NCI-H446 (cell line): ENCODE measurements around the gene ADCY5.
"Not testable (repeated sequence)": the region's sequence is repeated elsewhere in the genome, so short reads cannot be mapped to it uniquely, and the experiment has no call there.

Experiments used
- DNase-seq, 2 experiments: peaks; one replicate each; lab custom pipeline; 2025; lab: John Stamatoyannopoulos, UW

Gene ADCY5

DNA sequence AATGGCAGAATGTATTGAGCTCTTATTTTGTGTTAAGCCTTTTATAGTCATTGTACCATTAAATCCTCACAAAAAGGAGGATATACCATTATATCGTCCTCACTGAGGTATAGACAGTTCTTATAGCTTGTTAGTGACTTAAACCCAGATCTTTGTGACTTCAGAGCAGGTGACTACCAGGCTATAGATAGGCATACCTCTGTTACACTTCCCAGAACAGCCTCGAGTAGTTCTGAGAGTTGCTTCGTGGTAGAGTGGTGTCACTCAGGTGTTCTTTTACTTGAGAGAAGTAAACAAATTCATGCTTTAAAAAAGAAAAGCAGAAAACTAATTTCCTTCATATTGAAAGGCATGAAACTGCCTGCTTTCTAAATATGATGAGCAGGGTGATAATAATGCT is 187.2 kb downstream of the ADCY5 start:
- DNase-seq, result no peak

DNA sequence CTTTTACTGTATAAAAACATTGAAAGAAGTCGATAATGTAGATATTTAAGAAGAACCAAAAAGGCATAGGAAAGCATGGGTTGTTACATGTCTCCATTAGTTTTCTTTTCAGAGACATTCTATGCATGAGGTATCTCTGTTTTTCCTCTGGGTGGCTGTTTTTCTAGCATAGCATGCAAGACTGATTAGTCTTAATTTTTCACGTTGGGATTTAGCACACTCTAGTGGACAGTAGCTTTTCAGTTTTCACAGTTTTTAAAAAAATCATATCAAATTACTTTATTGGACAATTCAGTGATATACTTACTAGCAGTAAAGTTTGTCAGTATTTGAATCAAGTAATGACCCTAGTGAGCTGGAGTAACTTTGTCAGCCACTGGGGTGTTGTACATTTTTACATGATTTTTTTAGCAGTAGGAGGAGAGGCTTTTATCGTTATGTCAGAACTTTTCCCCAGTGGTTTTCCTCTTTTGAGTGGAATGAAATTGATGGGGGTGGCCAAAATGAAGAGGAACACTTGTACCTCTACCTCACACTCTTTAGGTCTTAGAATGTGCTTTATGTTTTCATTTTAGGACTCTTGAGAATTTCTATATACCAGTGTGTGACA is 190.0 kb downstream of the ADCY5 start:
- peak; percentile 55 to 61 for DNase-seq

GRCh38 chr3:123258359-123258758 is 190.5 kb downstream of the ADCY5 start:
- DNase-seq, result no peak

DNA sequence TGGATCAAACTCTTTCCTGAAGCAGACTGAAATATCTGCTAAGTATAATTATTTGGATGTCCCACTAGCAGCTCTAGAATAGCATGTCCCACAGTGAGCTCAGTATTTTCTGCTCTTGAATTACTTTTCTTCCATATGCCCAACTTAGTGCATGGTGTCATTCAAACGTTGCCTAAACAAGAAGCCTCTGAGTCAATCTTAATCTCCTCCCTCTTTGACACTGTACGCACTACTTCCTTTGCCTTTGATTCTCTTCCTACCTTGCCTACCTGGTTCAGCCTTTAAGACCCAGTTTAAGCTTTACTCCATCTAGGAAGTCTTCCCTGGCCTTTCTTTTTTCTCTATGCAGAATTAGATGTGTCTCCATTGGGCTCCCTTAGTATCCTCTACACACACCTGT is 192.6 kb downstream of the ADCY5 start:
- DNase-seq, result no peak

DNA sequence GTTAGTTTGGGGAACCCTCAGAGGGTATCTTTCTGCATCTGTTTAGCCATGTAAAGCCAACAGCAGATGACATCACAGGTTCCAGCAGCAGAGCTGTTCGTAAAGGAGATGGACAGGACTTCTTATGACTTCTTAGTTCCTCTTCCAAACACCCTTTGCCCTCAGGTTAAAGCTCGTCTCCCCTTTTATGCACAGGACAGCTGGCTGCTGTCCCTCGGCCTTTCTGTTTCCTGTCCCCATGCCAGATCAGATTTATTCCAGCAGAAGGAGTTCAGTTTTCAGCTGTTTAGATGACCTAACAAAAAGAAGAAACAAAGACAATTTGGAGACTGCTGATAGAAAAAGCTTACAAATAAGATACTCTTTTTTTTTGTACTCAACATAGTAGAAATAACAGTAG is 202.0 kb downstream of the ADCY5 start:
- DNase-seq, result no peak

- no peak for DNase-seq
These were observed 204.8 kb downstream of the ADCY5 start for GRCh38 chr3:123244128-123244527.

GRCh38 chr3:123239756-123240155 is 209.1 kb downstream of the ADCY5 start:
- no peak for DNase-seq

DNA sequence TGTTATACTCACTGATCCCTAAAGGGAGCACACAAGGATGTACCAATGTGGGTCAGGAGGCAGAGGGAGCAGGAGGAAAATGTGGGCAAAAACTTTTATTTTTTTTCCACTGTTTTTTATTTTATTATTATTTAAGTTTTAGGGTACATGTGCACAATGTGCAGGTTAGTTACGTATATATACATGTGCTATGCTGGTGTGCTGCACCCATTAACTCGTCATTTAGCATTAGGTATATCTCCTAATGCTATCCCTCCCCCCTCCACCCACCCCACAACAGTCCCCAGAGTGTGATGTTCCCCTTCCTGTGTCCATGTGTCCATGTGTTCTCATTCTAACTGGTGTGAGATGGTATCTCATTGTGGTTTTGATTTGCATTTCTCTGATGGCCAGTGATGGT is 209.7 kb downstream of the ADCY5 start:
- DNase-seq, result not testable (repeated sequence)

DNA sequence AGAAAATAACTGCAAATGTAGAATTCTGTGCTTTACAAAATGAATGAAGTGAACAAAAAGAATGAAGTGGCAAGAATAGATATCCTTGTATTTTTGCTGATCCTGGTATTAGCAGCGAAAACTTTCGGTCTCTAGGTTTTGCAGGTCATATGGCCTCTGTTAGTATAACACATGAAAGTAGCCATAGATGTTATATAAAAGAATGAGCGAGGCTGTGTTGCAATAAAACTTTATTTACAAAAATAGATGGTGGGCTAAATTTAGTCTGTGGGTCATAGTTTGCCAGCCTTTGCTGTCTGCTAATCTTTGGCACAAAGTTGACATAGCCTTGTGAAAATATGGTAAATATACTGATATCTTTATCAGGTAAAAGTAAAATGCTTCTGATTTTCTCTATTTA is 212.0 kb downstream of the ADCY5 start:
- DNase-seq, result no peak
